Stomach (tissue), 4 donors: Measurements from ENCODE around the gene PTPRG.

Source experiments
- CTCF ChIP-seq, 7 experiments: fragments of 450-650 bp in 4 of 7; fragments of 200-600 bp in 3 of 7; sonication (generic) in 3 of 7; IDR thresholded peaks; one replicate each; pipeline ENCODE4 v1.5.1; 2016 to 2019; ENCODE audit warnings: antibody characterized with exemption in 7 of 7, control low read depth in 2 of 7, mild to moderate bottlenecking in 1 of 7
- EP300 ChIP-seq: sonication (generic); formaldehyde crosslinking; IDR thresholded peaks from one replicate; pipeline ENCODE4 v1.6.1; 2017; ENCODE audit warnings: antibody characterized with exemption
- POLR2A ChIP-seq, 4 donors: fragments of 450-650 bp; IDR thresholded peaks; one replicate each; pipeline ENCODE4 v1.6.1; 2016; ENCODE audit warnings: antibody characterized with exemption in 4 of 4, control low read depth in 2 of 4, mild to moderate bottlenecking in 1 of 4, moderate library complexity in 1 of 4

DNA sequence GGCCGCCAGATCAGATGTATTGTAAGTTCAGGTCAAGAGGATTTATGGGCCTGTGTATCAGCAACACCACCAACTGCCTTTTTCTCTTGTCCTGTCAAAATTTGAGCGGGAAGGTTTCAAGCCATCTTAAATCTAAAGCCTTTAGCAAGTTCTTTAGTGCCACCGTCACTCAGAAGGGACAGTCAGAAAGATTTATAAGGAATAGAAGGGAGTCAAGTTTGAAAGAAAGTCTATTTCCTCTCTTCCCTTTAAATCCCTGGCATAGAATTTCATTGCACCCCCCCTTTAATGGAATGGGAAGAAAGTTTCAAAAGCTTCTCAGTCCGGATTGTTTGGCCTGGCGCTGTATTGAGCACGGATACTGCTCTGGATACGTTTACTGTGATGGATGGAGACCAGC, 452.6 kb downstream of the PTPRG start:
- TF ChIP-seq POLR2A (IDR thresholded peaks at IDR 0.05) (no peak), CTCF (IDR thresholded peaks at IDR 0.05) (no peak), EP300 (no peak)
